Sigmoid colon (tissue), 7 donors: ENCODE results near the gene CAPN5. TPM values are rescaled to one million over a fixed set of nuclear protein-coding genes. Genes with fewer than 3 reads are reported as not detected.

ENCODE experiments used
- DNase-seq: peaks from one replicate; pipeline ENCODE4 v3.0.0-alpha.2; 2019
- H3K27ac ChIP-seq, 4 donors: fragments of 200-600 bp; sonication (generic); one replicate each; pipeline ENCODE4 v1.5.1; 2016 to 2019; ENCODE audit warnings: mild to moderate bottlenecking in 1 of 4
- H3K27me3 ChIP-seq, 3 donors: fragments of 200-600 bp; sonication (generic); one replicate each; pipeline ENCODE4 v1.5.1; 2019; ENCODE audit warnings: mild to moderate bottlenecking in 1 of 3
- H3K36me3 ChIP-seq, 4 donors: fragments of 200-600 bp; sonication (generic); one replicate each; pipeline ENCODE4 v1.5.1; 2016 to 2019
- H3K4me1 ChIP-seq, 4 donors: fragments of 200-600 bp; sonication (generic); one replicate each; pipeline ENCODE4 v1.5.1; 2017 to 2019
- H3K4me3 ChIP-seq, 4 donors: fragments of 200-600 bp; sonication (generic); one replicate each; pipeline ENCODE4 v1.5.1; 2017 to 2019; ENCODE audit warnings: mild to moderate bottlenecking in 2 of 4, moderate library complexity in 1 of 4
- H3K9me3 ChIP-seq, 4 donors: fragments of 200-600 bp in 3 of 4; sonication (generic) in 3 of 4; one replicate each; pipeline versions ENCODE4 v1.5.1 to v1.6.1; 2013 to 2019
- EP300 ChIP-seq, 4 donors: sonication (generic); formaldehyde crosslinking; IDR thresholded peaks; one replicate each; pipeline ENCODE4 v1.6.1; 2017; ENCODE audit warnings: antibody characterized with exemption in 4 of 4
- POLR2A ChIP-seq, 2 donors: fragments of 450-650 bp; IDR thresholded peaks; one replicate each; pipeline ENCODE4 v1.6.1; 2016; ENCODE audit warnings: antibody characterized with exemption in 2 of 2, mild to moderate bottlenecking in 2 of 2, moderate library complexity in 2 of 2
- POLR2AphosphoS5 ChIP-seq, 4 donors: sonication (generic); formaldehyde crosslinking; IDR thresholded peaks; one replicate each; pipeline ENCODE4 v1.6.1; 2017; ENCODE audit warnings: antibody characterized with exemption in 4 of 4
- WGBS, 2 donors: extraction: QIAGEN DNeasy Blood & Tissue Kit; methylation state at CpG; one replicate each; pipeline ENCODE4 v1.1.7; 2013; 5-methylcytosine and 5-hydroxymethylcytosine counted together
- intact Hi-C: fragments of 100-400 bp; cut with DNase I; formaldehyde crosslinking; loops from one replicate; pipeline ENCODE4 v1.15.1; 2023
- polyA plus RNA-seq, 3 donors: library from polyadenylated mRNA; stranded (reverse); fragments of 200-250 nt; gene quantifications; one replicate each; pipeline ENCODE4 v1.2.3, GENCODE V29; 2013
- total RNA-seq, 4 donors: library from RNA; depleted of rRNA; stranded (reverse); fragments of >200 nt; gene quantifications; one replicate each; pipeline ENCODE4 v1.1.0, GENCODE V29; 2016
- TF ChIP-seq, protein P1 (sequence below), 4 experiments: fragments of 450-650 bp in 3 of 4; fragments of 200-600 bp in 1 of 4; IDR thresholded peaks; one replicate each; pipeline ENCODE4 v1.5.1; 2016 to 2019; ENCODE audit warnings: antibody characterized with exemption in 4 of 4, mild to moderate bottlenecking in 3 of 4, moderate library complexity in 2 of 4
- donor health status: healthy with polysubstance abuse.
- donor health status: Bipolar disorder and iron deficiency.
- donor health status: healthy.

Gene CAPN5
- total and polyA plus RNA-seq, 7 donors, result 4.1 to 110 (median 12.5) TPM

DNA sequence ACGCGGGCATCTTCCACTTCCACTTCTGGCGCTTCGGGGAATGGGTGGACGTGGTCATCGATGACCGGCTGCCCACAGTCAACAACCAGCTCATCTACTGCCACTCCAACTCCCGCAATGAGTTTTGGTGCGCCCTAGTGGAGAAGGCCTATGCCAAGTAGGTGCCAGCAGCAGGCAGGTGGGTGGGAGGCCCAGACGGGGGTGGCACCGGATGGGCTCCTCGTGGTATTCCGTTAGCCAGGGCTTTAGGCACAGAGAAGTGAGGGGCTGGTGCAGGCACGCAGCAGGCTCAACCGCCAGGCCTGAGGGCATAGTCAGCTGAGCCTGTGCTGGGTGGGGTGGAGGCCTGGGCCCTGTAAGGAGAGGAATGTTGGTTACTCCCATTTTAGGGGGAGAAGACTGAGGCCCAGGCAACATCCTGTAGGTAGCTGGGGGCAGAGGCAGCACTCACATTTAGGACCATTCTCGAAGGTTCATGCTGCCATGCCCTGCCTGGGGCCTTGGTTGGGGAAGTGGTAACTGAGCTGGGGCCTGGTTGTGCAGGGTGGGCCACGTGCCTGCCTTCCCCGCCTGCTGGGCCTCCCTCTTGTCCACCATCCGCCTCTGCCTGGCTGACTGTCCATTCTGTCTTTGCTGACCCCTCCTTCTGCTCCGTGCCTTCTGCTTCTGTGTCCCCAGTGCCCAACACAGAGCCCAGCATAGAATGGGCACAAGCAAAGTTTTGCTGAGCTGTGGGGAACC, 46.0 kb downstream of the CAPN5 start:
- no peak overlapping the region for H3K4me3 ChIP-seq
- H3K36me3 ChIP-seq, result peaks cover 0 to 2% (median 0%) of the 10 kb centered on the region in 4 donors
- WGBS, 2 donors, result 88 to 93% methylated on average over 20 of the region's 20 CpGs
- intact Hi-C loops, result no loop called here
- DNase-seq, result no peak
- peaks cover 0 to 10% (median 8%) of the 10 kb centered on the region in 4 donors for H3K4me1 ChIP-seq
- no peaks in the 10 kb centered on the region for H3K9me3 ChIP-seq
- no peaks in the 10 kb centered on the region for H3K27me3 ChIP-seq
- H3K27ac ChIP-seq, result no peak overlapping the region
- TF ChIP-seq POLR2A (IDR thresholded peaks at IDR 0.05) (no peak), POLR2AphosphoS5 (IDR thresholded peaks at IDR 0.05) (no peak), EP300 (IDR thresholded peaks at IDR 0.05) (no peak)
- TF ChIP-seq, protein P1, sequence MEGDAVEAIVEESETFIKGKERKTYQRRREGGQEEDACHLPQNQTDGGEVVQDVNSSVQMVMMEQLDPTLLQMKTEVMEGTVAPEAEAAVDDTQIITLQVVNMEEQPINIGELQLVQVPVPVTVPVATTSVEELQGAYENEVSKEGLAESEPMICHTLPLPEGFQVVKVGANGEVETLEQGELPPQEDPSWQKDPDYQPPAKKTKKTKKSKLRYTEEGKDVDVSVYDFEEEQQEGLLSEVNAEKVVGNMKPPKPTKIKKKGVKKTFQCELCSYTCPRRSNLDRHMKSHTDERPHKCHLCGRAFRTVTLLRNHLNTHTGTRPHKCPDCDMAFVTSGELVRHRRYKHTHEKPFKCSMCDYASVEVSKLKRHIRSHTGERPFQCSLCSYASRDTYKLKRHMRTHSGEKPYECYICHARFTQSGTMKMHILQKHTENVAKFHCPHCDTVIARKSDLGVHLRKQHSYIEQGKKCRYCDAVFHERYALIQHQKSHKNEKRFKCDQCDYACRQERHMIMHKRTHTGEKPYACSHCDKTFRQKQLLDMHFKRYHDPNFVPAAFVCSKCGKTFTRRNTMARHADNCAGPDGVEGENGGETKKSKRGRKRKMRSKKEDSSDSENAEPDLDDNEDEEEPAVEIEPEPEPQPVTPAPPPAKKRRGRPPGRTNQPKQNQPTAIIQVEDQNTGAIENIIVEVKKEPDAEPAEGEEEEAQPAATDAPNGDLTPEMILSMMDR (IDR thresholded peaks at IDR 0.05), result no peak

DNA sequence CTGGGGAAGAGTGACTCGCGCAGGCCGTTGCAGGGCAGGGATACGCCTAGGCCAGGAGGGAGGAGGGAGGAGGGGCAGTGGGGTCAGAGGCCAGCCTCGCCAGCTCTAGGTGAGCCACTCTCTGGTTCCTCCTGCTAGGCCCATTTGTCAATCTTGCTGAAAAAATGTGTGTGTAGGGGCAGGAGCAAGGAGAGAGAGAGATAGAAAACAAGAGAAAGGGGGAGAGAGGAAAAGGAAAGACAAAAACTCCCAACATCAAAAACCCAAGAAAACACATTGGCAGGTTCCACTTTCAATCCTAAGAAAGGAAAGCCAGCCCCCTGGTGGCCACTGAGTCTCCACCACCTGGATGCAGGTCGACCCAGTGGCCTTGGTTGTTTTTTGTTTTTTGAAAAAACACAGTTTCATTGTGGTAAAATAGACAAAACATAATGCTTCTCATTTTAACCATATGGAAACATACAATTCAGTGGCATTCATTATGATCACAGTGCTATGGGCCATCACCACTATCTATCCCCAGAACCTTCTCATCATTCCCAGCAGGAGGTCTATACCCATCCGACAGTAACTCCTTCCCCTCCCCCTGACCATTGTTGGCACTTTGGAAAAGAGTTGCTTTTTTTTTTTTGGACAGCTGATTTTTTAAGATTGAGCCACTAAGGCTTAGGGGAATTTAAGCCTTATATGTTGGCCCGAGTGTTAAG, 46.8 kb downstream of the CAPN5 start:
- Histone ChIP-seq H3K36me3 (peaks cover 0 to 9% (median 2%) of the 10 kb centered on the region in 4 donors), H3K4me3 (no peak overlapping the region), H3K9me3 (no peaks in the 10 kb centered on the region), H3K27me3 (no peaks in the 10 kb centered on the region), H3K4me1 (peaks cover 0 to 6% (median 3%) of the 10 kb centered on the region in 4 donors), H3K27ac (no peak overlapping the region)
- intact Hi-C loops, result no loop called here
- WGBS, 2 donors, result 47 to 71% methylated on average over 8 of the region's 8 CpGs
- no peak for DNase-seq
- TF ChIP-seq, protein P1 (IDR thresholded peaks at IDR 0.05), result peak in 1 of 4 experiments; percentile 52
- no peak for TF ChIP-seq POLR2AphosphoS5 (IDR thresholded peaks at IDR 0.05)
- no peak for TF ChIP-seq EP300 (IDR thresholded peaks at IDR 0.05)
- no peak for TF ChIP-seq POLR2A (IDR thresholded peaks at IDR 0.05)

- Histone ChIP-seq H3K4me1 (peaks cover 0 to 6% (median 3%) of the 10 kb centered on the region in 4 donors), H3K27ac (no peak overlapping the region), H3K27me3 (no peaks in the 10 kb centered on the region), H3K4me3 (no peak overlapping the region), H3K36me3 (peaks cover 0 to 14% (median 2%) of the 10 kb centered on the region in 4 donors), H3K9me3 (no peaks in the 10 kb centered on the region)
- intact Hi-C loops, result no loop called here
- no peak for DNase-seq
- WGBS, 2 donors, result 95 to 96% methylated on average over 13 of the region's 13 CpGs
- TF ChIP-seq POLR2A (IDR thresholded peaks at IDR 0.05) (no peak), EP300 (IDR thresholded peaks at IDR 0.05) (no peak), POLR2AphosphoS5 (IDR thresholded peaks at IDR 0.05) (no peak)
- TF ChIP-seq, protein P1 (IDR thresholded peaks at IDR 0.05), result no peak
These were observed 47.3 kb downstream of the CAPN5 start for GRCh38 chr11:77114089-77114463.

GRCh38 chr11:77115181-77115611, 48.4 kb downstream of the CAPN5 start:
- peaks cover 0 to 24% (median 2%) of the 10 kb centered on the region in 4 donors for H3K36me3 ChIP-seq
- intact Hi-C loops, result no loop called here
- no peak for TF ChIP-seq EP300 (IDR thresholded peaks at IDR 0.05)
- TF ChIP-seq, protein P1 (IDR thresholded peaks at IDR 0.05), result no peak
- no peak for TF ChIP-seq POLR2A (IDR thresholded peaks at IDR 0.05)
- TF ChIP-seq POLR2AphosphoS5 (IDR thresholded peaks at IDR 0.05), result no peak
- 96 to 97% methylated on average over 16 of the region's 16 CpGs for WGBS, 2 donors
- H3K9me3 ChIP-seq, result no peaks in the 10 kb centered on the region
- H3K4me3 ChIP-seq, result no peak overlapping the region
- H3K27ac ChIP-seq, result no peak overlapping the region
- H3K27me3 ChIP-seq, result no peaks in the 10 kb centered on the region
- no peak for DNase-seq
- no peaks in the 10 kb centered on the region for H3K4me1 ChIP-seq
